Sigmoid colon (tissue), 4 donors: ENCODE data around the gene GAD2.

Source experiments
- CTCF ChIP-seq, 4 experiments: fragments of 450-650 bp in 3 of 4; fragments of 200-600 bp in 1 of 4; IDR thresholded peaks; one replicate each; pipeline ENCODE4 v1.5.1; 2016 to 2019; ENCODE audit warnings: antibody characterized with exemption in 4 of 4, mild to moderate bottlenecking in 3 of 4, moderate library complexity in 2 of 4
- POLR2A ChIP-seq, 2 donors: fragments of 450-650 bp; IDR thresholded peaks; one replicate each; pipeline ENCODE4 v1.6.1; 2016; ENCODE audit warnings: antibody characterized with exemption in 2 of 2, mild to moderate bottlenecking in 2 of 2, moderate library complexity in 2 of 2
- POLR2AphosphoS5 ChIP-seq, 4 donors: sonication (generic); formaldehyde crosslinking; IDR thresholded peaks; one replicate each; pipeline ENCODE4 v1.6.1; 2017; ENCODE audit warnings: antibody characterized with exemption in 4 of 4

GRCh38 chr10:26300001-26300400 is 83.4 kb downstream of the GAD2 start:
- TF ChIP-seq POLR2AphosphoS5 (IDR thresholded peaks at IDR 0.05) (no peak), CTCF (IDR thresholded peaks at IDR 0.05) (no peak), POLR2A (IDR thresholded peaks at IDR 0.05) (no peak)
